Hypothalamus (tissue), 51 donors: ENCODE results near the gene EXTL2.
A peak's percentile ranks its signal among the peaks of the same experiment; 100 is the strongest.
"Not testable (repeated sequence)": the region's sequence is repeated elsewhere in the genome, so short reads cannot be mapped to it uniquely, and the experiment has no call there.

Experiments used
- DNase-seq, 51 donors: peaks; one replicate each; lab custom pipeline; 2025; lab: John Stamatoyannopoulos, UW

EXTL2 gene

DNA sequence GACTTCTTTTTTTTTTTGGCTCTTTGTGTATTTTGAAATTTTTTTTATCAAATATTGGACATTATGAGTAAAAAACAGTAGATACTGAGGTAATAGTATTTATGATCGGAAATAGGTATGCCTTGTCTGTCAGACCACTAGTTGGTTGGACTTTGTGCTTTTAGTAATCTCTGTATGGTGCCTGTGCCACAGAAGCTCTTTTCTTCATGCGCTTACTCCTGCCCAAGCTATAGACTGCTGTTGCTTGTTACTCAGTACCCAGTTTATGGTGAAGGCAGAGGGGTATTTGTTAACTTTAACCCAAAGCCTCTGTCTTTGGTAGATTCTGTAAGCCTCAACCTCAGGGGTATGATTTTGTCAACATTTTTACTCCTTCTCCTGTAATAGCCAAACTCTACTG is 9.9 kb upstream of the EXTL2 start:
- DNase-seq, result no peak

- no peak for DNase-seq
Observed at GRCh38 chr1:100903777-100904176, 9.1 kb upstream of the EXTL2 start.

- no peak for DNase-seq
Observed at GRCh38 chr1:100902365-100902764, 7.7 kb upstream of the EXTL2 start.

- peak in 12 of 51 donors; percentile 18 to 67 (median 22) for DNase-seq
Observed at GRCh38 chr1:100896481-100896982, 1.9 kb upstream of the EXTL2 start.

GRCh38 chr1:100895540-100896480 is 1.2 kb upstream of the EXTL2 start, which contains the start of gene SLC30A7:
Gene SLC30A7, plus strand, starts transcription at chr1:100896090. Its CDS starts 173 bp downstream, at chr1:100896263.
- peak; percentile 50 to 95 (median 88) for DNase-seq

DNA sequence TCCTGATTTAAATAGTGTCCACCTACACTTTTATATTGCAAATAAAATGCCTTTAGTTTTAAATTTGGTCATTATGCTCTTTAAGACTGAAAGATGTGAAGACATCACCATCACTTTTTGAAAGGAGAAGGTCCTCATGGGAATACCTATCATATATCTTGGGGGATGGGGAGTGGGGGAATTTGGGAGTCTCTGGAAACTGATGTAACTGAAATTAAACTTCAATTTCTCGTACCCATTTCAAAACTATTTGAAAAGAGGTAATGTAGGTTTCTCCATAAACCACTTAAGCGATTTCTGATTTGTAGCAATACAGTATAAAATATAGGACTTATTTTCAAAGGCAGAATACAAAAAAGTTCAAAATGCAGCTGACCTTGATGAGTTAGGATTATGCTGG is 924 bp downstream of the EXTL2 start:
- no peak for DNase-seq

- no peak for DNase-seq
Observed at GRCh38 chr1:100892554-100892953, 2.1 kb downstream of the EXTL2 start.

DNA sequence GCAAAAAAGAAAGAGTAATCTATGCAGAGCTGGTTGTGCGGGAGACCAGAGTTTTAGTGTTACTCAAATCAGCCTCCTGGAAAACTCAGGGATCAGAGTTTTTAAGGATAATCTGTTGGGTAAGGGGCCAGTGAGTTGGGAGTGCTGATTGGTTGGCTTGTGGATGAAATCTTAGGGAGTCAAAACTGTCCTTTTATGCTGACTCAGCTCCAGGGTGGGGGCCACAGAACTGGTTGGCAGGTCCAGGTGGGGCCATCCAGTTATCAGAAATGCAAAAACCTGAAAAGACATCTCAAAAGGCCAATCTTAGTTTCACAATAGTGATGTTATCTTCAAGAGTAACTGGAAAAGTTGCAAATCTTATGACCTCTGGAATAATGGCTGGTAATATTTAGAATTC is 3.3 kb downstream of the EXTL2 start:
- DNase-seq, result no peak

DNA sequence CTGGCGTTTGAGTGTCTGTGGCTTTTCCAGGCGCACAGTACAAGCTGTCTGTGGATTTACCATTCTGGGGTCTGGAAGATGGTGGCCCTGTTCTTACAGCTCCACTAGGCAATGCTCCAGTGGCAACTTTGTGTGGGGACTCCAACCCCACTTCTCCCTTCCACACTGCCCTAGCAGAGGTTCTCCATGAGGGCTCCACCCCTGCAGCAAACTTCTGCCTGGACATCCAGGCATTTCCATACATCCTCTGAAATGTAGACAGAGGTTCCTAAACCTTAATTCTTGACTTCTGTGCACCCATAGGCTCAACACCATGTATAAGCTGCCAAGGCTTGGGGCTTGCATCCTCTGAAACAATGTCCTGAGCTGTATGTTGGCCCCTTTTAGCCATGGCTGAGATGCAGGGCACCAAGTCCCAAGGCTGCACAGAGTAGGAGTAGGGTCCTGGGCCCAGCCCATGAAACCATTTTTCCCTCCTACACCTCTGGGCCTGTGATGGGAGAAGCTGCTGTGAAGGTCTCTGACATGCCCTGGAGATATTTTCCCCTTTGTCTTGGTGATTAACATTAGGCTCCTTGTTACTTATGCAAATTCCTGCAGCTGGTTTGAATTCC is 4.7 kb downstream of the EXTL2 start:
- DNase-seq, result not testable (repeated sequence)

GRCh38 chr1:100889007-100889406 is 5.6 kb downstream of the EXTL2 start:
- not testable (repeated sequence) for DNase-seq

GRCh38 chr1:100883963-100884362 is 10.7 kb downstream of the EXTL2 start:
- DNase-seq, result no peak

GRCh38 chr1:100882698-100883097 is 11.9 kb downstream of the EXTL2 start:
- no peak for DNase-seq

GRCh38 chr1:100881687-100882086 is 13.0 kb downstream of the EXTL2 start:
- DNase-seq, result no peak

GRCh38 chr1:100879422-100879821 is 15.2 kb downstream of the EXTL2 start:
- DNase-seq, result no peak

- no peak for DNase-seq
Observed at GRCh38 chr1:100876291-100876690, 18.4 kb downstream of the EXTL2 start.

- no peak for DNase-seq
Observed at GRCh38 chr1:100875228-100875627, 19.4 kb downstream of the EXTL2 start.

DNA sequence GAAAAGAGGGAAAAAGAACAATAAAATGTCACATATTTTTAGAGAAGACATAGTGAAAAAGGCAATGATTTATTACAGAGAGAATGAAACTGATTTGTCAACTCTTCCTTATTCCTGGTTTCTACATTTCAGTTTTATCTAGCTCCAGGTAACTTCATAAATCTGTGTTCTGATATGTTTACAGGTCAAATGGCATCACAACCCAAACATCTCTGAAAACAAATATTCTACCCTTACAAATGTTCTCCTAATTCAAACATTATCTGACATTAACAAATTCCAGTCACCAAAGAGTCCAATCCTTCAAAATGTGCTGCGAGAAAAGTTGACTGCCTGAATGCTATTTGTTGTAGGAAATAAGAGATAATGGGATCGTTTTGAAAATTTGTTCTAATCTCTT is 20.2 kb downstream of the EXTL2 start:
- no peak for DNase-seq

GRCh38 chr1:100869996-100870395 is 24.6 kb downstream of the EXTL2 start:
- no peak for DNase-seq

- peak in 1 of 51 donors; percentile 45 for DNase-seq
Observed at GRCh38 chr1:100868364-100868995, 26.2 kb downstream of the EXTL2 start.

DNA sequence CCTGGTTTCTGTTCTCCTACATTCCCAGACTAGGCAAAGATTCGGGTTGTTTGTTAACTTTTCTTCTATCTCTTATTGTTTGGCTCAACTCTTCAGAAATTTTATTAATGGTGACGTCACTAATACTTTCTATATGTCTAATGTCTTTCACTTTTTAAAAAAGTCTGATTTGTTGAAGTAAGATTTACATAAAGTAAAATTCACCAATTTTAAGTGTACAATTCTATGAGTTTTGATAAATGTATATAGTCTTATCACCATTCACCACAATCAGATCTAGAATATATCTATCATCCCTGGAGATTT is 27.8 kb downstream of the EXTL2 start:
- no peak for DNase-seq
